Measurements from ENCODE around the gene RAB21.

DNA sequence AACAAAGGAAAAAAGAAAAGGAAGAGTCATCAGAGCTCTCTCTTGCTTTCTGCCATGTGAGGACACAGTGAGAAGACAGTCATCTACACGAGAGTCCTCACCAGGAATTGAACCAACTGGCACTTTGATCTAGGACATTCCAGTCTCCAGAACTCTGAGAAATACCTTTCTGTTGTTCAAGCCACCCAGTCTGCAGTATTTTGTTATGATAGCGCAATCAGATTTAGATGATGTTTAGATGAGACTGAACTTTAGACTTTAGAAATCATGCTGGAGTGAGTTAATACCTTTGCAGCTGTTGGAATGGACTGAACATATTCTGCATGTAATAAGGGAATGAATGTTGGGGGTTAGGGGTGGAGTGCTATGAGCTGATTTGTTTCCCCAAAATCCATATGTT lies 28.1 kb upstream of the RAB21 start:
- no peak for TF ChIP-seq EZH2phosphoT487 (IDR thresholded peaks at IDR 0.05; ENCODE audit: borderline replicate concordance, low read length)
- TF ChIP-seq, protein P1, sequence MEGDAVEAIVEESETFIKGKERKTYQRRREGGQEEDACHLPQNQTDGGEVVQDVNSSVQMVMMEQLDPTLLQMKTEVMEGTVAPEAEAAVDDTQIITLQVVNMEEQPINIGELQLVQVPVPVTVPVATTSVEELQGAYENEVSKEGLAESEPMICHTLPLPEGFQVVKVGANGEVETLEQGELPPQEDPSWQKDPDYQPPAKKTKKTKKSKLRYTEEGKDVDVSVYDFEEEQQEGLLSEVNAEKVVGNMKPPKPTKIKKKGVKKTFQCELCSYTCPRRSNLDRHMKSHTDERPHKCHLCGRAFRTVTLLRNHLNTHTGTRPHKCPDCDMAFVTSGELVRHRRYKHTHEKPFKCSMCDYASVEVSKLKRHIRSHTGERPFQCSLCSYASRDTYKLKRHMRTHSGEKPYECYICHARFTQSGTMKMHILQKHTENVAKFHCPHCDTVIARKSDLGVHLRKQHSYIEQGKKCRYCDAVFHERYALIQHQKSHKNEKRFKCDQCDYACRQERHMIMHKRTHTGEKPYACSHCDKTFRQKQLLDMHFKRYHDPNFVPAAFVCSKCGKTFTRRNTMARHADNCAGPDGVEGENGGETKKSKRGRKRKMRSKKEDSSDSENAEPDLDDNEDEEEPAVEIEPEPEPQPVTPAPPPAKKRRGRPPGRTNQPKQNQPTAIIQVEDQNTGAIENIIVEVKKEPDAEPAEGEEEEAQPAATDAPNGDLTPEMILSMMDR (IDR thresholded peaks at IDR 0.05; ENCODE audit: low read depth, low read length, poor library complexity, severe bottlenecking) = no peak

All from DOHH2 (cell line).